GF-D8 (cell line): ENCODE measurements around the gene LRRC45.
"Not testable (repeated sequence)": the region's sequence is repeated elsewhere in the genome, so short reads cannot be mapped to it uniquely, and the experiment has no call there.

Experiments used
- DNase-seq: peaks from one replicate; lab custom pipeline; 2025; lab: John Stamatoyannopoulos, UW

LRRC45 gene

GRCh38 chr17:82035488-82035887 lies 12.4 kb downstream of the LRRC45 start:
- DNase-seq = no peak

GRCh38 chr17:82035956-82036633 lies 13.0 kb downstream of the LRRC45 start:
- DNase-seq = no peak

- DNase-seq = no peak
Observed at GRCh38 chr17:82036634-82037091, 13.6 kb downstream of the LRRC45 start.

GRCh38 chr17:82037092-82037888 lies 14.2 kb downstream of the LRRC45 start, which contains the start of gene DCXR:
Gene DCXR (minus strand): TSS chr17:82037697. CDS start chr17:82037682, 15 bp downstream.
- DNase-seq = peak; percentile 85

DNA sequence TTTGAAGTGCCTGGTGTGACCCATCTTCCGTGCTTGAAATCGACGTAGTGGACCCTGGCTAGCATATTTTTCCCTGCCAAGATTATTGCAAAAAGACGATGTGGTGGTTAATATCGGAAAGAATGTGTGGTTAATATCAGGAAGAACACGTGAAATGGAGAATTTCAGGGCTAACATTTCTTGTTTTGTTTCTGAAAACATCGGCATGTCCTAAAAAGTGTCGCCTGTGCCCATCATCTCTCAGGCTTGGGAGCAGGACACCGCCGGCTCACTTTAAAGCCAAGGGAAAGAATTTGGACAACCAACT lies 14.7 kb downstream of the LRRC45 start:
- no peak for DNase-seq

DNA sequence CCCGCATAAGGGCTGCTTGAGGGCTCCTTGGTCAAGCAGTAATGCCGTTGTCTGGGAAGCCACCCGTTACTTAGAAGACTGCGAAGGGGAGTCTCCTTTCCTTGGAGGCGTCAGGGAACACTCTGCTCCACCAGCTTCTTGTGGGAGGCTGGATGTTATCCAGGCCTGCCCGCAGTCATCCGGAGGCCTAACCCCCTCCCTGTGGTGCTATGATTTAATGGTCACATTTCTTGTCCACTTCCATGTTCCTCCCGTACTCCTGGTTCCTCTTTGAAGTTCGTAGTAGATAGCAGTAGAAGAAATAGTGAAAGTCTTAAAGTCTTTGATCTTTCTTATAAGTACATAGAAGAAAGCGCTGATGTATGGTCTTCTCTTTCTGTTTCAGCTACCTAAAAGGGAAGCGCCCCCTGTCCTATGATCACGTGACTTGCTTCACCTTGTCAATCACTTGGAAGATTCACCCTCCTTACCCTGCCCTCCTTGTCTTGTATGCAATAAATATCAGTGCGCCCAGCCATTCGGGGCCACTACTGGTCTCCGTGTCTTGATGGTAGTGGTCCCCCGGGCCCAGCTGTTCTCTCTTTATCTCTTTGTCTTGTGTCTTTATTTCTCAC lies 15.8 kb downstream of the LRRC45 start:
- DNase-seq = not testable (repeated sequence)

- DNase-seq = no peak
Observed at GRCh38 chr17:82039695-82040299, 16.7 kb downstream of the LRRC45 start.

GRCh38 chr17:82041144-82041814 lies 18.2 kb downstream of the LRRC45 start:
- DNase-seq = no peak

- DNase-seq = no peak
Observed at GRCh38 chr17:82042649-82043048, 19.5 kb downstream of the LRRC45 start.

DNA sequence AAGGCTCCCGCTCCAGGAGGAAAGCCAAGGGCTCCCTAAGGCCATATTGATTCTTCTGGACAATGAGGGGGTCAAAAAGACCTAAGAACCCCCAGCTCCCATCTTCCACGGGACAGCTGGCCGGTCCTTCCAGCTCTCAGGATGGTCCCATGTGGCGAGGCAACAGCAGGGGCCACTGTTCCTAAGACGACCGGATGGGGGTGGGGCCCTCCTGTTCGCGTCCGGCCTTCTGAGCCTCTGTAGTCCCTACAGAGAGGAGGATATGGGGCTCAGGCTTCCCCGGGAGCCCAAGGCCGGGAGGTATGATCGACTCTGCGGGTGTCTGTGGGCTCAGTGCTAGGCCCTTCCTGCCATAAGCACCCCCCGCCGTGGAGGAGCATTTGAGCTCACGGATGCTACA lies 20.4 kb downstream of the LRRC45 start:
- DNase-seq = no peak

DNA sequence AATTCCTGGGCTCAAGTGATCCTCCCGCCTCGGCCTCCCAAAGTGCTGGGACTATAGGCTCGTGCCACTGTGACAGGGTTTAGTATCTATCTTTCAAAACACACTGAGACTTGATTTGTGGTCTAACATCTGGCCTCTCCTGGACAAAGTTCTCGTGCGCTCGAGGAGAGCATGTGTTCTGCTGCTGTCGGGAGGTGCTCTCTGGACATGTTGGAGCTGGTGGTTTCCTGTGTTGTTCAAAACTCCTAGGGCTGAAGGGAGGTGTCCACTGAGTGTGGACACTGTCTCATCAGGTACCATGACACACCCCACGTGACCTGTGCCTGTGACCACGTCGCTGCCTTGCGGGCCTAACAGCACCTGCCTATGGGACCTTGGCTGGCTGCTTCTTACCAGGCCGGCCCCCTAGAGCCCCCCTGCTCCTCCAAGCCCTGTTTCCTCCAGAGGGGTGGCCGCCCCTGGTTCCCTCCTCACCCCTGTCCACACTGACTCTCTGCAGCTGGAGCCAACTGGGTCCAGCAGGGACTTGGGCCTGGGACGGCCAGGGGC lies 22.9 kb downstream of the LRRC45 start:
- no peak for DNase-seq

- no peak for DNase-seq
Observed at GRCh38 chr17:82046903-82047302, 23.8 kb downstream of the LRRC45 start.

DNA sequence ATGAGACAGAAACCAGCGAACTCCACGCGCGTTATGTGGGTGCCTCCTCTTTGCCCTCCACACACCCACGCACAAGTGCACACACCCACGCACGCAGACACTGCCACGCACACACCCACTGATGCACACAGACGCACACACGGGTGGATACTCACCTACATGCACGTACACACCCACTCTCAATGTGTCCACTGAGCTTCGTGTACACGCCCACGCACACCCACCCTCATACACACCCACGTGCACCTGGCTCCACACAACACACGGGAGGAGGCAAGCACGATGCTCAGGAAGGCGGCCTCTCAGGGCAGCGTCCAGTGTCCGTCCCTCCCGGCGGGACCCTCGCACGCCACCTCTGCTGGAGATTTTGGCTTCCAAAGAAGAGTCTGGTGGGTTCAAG lies 24.3 kb downstream of the LRRC45 start:
- DNase-seq = no peak

DNA sequence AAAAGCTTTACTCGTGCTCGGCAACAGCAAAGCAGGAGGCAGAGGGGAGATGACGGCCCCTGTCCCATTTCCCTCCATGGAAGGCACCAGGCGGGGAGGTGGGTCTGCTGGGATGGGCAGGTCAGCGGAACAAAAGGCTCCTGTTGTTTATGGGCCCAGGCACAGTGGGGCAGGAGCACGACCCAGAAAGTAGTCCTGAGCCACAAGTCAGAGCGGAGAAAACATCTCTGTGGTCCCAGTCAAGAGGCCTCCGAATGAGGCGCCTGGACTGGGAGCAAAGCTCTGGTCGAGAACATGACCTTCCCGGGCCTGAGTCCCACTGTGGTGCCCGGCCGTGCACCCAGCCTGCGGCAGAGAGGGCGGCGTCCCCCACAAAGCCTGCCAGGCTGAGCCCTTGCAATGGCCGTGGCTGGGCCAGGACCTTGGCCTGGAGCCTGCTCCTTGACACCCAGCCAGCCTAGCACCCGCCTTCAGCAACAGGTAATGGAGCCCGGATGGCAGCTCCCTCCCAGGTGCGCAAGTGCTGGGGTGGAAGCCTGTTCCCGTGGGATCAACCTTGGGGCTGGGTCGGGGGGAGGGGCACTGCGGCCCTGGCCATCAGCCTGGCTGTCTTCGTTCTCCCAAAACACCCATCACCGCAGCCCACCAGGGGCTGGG lies 24.9 kb downstream of the LRRC45 start:
- no peak for DNase-seq

- DNase-seq = no peak
Observed at GRCh38 chr17:82048571-82048971, 25.5 kb downstream of the LRRC45 start.

- no peak for DNase-seq
Observed at GRCh38 chr17:82049106-82049505, 26.0 kb downstream of the LRRC45 start.

GRCh38 chr17:82049521-82049971 lies 26.4 kb downstream of the LRRC45 start:
- no peak for DNase-seq

DNA sequence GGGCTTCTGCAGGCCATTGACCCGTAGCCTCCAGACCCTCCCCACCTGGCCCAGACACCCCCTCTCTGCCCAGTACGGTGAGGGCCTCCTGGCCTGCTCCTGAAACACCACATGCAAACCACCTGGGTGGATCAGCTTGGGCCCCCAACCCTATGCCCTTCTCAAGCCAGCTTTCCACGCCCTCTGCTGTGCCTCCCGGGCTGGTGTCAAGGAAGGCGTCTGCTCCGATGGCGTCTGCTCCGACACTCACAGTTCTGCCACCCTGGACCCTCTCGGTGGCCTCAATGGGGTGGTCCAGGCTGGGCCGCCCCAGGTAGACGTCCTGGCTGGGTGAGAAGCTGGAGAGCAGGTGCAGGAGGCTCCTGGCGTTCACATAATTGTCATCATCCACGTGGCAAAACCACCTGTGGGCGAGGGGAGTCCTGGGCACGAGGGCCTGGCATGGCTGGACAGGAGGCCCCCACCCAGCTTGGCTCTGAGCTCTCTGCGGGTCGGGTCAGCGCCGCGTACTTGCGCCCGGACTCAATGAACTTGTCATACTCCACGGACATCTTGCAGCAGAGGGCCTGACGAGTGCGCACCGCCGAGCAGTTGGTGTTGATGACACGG lies 27.2 kb downstream of the LRRC45 start:
- no peak for DNase-seq

DNA sequence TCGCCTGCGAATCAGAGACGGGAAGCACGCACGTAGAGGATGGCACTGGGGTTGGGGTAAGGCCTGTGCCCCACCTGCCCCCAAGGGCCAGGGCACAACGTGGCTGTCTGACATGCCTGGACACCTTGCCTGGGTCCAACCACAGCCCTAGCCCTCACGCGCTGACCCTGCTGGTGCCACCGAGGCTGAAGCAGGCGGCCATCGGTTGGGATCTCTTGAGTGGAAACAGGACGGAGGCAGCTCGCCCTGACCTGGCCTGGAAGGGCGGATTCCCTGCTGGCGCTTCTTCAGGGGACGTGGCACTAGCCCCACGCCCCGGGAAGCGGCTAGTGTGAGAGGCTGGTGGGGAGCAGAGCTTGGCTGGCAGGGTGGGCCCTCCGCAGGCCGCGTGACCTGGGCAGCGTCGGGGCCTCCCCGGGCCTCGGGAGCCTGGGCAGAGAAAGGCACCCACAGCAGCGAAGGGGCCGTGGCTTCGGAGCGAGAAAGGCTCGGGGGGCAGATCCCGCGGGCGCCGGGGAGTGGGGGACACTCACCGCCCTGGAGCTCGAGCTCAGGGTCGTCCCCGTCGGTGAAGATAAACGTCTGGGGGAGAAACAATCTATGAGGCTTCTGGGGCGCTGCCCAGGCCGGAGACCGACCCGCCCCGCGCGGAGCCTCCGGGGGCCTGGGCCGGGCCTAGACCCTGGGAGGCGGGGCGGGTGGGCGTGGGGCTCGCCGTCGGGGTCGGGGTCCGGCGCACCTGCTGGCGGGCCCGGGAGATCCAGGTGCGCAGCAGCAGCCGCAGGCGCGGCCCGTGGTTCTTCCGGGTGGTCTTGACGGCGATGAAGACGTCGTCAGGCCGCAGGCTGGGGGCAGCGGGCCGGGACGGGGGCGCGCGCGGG lies 27.9 kb downstream of the LRRC45 start:
- no peak for DNase-seq
